Activated CD4-positive, CD25-positive, alpha-beta regulatory T cell treated with anti-CD3 and anti-CD28 coated beads, Interleukin-2, amount 50 U/mL, for 24 hours (primary cell): ENCODE results near the gene ELK1.

ENCODE experiments used
- ATAC-seq, 2 donors: fragments of 150-1000 bp; cut with Tn5 transposase; one replicate each; pipeline ENCODE4 v1.10.0; 2021; ENCODE audit warnings: mild to moderate bottlenecking in 1 of 2, moderate library complexity in 1 of 2

The ELK1 gene

DNA sequence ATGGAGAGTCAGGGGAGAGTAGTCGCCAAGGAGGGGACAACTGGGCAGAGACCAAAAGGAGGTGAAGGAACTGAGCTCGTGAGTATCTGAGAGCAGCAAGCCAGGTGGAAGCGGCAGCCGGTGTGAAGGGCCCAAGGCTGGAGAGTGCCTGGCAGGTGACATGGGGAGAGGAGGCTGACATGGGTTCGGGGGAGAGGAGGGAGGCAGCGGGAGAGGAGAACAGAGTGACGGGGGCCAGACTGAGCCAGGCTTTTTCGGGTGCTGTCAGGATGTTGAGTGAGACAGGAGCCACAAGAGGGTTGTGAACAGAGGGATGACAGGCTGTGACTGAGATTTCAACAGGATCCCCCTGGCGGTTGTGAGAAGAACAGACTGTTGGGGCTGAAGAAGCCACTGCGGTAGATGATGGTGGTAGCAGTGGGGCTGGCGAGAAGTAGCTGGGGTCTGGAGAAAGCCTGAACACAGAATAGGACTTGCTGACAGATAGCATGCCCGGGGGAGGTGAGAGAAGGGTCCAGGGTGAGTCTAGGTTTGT, 5.7 kb downstream of the ELK1 start:
- no peak for ATAC-seq

GRCh38 chrX:47643926-47644325, 6.4 kb downstream of the ELK1 start:
- no peak for ATAC-seq

- ATAC-seq, result no peak
Observed at GRCh38 chrX:47638816-47639215, 11.5 kb downstream of the ELK1 start.

- peak; percentile 80 to 83 for ATAC-seq
Observed at GRCh38 chrX:47637546-47638195, 12.7 kb downstream of the ELK1 start.

GRCh38 chrX:47634871-47635575, 15.3 kb downstream of the ELK1 start:
- peak; percentile 15 to 64 for ATAC-seq

GRCh38 chrX:47633689-47634590, 16.4 kb downstream of the ELK1 start:
- ATAC-seq, result no peak

DNA sequence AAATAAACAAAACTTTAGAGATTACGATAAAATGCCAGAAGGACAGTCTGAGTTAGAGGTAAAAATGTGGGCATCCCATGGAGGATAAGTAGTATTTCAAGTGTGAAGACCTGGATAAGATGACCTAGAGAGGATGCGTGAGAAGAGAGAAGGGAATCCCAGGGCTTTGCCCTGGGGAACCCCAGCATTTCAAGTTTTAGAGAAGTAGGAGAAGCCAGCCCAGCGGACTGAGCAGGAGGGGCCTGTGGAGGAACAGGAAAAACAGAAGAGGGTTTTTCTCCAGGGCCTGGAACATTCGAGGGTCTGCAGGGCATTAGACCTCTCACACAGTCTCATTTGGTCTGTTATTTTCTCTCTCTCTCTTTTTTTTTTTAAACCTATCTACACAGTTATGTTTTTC, 17.7 kb downstream of the ELK1 start:
- ATAC-seq, result no peak

DNA sequence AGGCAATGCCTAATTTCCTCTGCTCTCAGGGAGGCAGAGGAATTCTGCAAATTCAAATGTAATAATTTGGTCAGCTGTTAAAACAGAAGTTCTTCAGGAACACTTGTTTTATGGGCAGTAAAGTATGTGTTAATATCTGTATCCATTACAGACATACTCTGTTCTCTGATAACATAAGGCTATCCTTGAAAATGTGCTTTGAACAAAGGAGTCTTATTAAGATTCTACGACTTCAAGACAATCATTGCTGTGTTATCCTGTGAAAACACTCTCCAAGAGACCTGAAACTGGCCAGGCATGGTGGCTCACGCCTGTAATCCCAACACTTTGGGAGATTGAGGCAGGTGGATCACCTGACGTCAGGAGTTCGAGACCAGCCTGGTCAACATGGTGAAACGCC, 18.7 kb downstream of the ELK1 start:
- ATAC-seq, result no peak

DNA sequence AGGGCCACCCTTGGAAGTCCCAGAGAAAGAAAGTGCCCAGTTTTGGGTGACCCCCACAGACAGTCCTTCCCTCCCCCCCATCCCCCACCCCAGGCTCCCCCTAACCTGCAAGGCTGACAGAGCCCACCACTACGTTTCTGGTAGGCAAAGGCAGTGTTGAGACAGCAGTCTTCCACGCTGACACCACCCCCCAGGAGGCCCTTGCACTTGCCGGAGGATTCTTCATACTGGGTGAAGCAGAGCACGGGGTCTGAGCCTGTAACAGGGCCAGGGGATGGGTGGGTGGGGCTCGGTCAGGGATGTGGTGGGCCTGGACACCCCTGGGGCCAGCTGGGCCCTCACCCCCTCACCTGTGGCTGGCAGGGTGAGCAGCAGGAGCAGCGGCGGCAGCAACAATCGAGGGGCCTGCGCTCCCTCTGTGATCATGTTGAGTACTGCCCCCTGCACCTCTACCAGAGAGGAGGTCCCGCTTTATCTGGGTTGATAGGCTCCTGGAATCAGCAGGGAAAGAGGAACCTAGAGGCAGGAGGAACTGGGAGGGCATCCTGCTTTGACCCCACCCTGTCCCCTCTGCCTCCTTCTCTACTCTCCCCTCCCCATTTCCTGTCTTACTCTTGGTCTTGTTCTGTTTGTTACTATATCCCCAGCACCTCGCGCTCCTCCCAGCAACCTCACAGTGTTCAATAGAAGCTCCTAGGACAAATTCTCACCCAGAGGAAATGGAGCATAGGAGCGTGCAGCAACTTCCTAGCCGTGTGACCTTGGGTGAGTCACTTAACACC, 20.8 kb downstream of the ELK1 start, which contains the start of gene CFP:
CFP (minus strand) TSS at position 512 of the 782 bp plus-strand sequence; CDS start at position 426, 86 bp downstream.
- peak in 1 of 2 donors; percentile 63 for ATAC-seq

GRCh38 chrX:47628982-47629381, 21.4 kb downstream of the ELK1 start:
- peak in 1 of 2 donors; percentile 17 for ATAC-seq

DNA sequence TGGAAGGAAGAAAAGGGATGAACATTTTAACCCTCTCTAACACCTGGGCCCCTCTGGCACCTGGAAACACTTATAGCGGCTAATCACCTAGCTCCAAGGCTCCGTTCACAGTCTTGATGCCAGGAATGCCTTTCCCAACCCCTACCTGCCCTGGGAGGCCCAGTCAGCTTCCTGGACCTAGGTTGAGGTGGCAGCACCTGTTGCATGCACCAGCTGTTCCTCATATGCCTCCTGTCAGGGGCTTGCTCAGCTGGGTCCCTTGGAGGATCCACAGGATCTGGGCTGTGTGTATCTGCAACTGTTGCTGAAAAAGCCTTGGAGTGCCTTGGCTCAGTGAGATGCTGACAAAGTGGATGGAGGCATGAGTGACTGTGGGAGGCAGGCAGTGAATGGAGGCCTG, 25.0 kb downstream of the ELK1 start:
- no peak for ATAC-seq

DNA sequence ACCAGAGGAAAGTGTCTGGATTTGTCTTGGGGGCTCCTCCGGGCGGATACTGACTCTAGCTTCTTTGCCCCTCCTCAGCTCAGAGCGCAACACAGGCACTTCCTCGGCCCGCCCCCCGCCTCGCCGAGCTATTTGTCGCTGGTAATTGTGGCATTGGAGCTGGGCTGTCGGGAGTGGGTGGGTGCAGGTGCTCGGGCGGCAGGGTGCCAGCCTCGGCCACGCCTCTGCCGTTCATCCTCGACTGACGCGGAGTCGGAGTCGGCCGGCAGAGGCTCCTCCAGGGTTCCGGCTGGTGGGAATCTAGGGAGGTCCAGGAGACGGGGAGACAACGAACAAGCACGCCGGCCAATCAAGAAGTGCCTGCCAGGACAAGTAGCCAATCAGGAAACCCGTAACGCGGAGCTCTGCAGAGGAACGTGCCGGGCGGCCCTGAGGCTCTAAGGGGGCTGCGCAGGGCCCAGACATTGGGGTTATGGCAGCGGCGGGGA, 26.8 kb downstream of the ELK1 start:
- peak; percentile 55 to 72 for ATAC-seq

- ATAC-seq, result no peak
Observed at GRCh38 chrX:47621851-47622250, 28.5 kb downstream of the ELK1 start.

GRCh38 chrX:47620303-47620685, 30.1 kb downstream of the ELK1 start:
- ATAC-seq, result no peak

GRCh38 chrX:47619486-47620302, 30.7 kb downstream of the ELK1 start, which contains the start of gene SYN1:
TSS of gene SYN1 (minus strand) at chrX:47619857. CDS start at chrX:47619728, 129 bp downstream.
- peak; percentile 79 to 83 for ATAC-seq

DNA sequence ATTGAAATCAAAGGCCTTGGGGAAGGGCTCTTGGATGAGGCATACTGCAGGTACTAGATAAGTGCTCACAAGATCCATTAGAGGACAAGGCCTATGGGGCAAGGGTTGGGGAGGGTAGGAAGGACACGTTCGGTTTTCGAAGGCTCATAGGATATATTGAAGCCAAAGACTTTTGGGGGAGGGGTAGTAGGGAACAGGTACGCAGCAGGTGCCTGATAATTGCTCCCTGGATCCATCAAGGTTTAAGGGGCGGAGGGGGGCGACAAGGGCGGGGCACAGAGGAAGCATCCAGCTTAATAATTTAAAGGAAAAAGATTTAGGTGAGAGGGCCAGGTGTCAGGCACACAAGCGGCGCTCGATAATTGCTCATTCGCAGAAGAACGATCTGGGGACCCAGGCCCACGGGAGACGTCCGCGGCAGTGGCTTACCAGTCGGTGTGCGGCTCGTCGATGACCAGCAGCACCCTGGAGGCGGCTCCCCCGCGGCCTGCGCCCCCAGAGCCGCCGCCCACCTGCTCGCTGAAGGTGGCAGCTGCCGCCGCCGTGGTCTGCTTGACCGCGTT, 31.4 kb downstream of the ELK1 start:
- ATAC-seq, result no peak

- ATAC-seq, result no peak
Observed at GRCh38 chrX:47614618-47615017, 35.7 kb downstream of the ELK1 start.

DNA sequence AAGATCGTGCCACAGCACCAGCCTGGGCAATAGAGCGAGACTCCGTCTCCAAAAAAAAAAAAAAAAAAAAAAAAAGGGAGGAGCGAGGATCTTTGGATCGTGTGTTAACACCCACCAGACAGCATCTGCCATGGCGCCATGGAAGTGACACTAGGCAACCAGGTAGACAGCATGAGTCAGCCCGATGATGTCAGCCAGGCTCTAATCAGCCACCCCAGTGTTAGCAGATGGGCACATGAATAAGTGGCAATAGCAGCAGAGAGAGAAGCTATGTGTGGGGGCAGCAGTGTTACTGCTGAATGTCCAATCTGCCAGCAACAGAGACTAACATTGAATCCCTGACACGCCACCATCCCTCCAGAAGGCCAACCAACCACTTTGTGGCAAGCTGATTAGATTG, 37.3 kb downstream of the ELK1 start:
- ATAC-seq, result no peak

GRCh38 chrX:47612418-47612817, 37.9 kb downstream of the ELK1 start:
- no peak for ATAC-seq

DNA sequence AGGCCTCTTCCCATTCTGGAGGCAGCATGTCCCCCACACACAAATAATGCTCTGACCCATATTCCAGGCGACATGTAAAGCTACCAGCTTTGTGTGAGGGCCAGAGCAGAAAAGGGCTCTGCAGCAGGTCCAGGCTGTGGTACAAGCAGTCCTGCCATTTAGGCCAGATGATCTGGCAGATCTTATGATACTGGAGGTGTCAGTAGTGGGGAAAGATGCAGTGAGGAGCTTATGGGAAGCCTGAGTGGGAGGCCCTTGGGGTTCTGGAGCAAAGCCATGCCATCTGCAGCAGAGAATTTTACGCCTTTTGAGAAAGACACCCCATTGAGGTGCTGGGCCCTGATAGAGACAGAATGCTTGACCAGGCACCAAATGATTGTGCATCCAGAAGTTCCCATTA, 38.4 kb downstream of the ELK1 start:
- ATAC-seq, result no peak

GRCh38 chrX:47611489-47611888, 38.9 kb downstream of the ELK1 start:
- no peak for ATAC-seq
